Immature natural killer cell (primary cell): ENCODE data around the gene AOPEP. TPM values are rescaled to one million over a fixed set of nuclear protein-coding genes. Genes with fewer than 3 reads are reported as not detected.

ENCODE experiments used
- DNase-seq, 3 donors: peaks; one replicate each; pipeline ENCODE4 v3.0.0; 2022; ENCODE audit warnings: mixed read lengths in 1 of 3
- H3K27ac Mint-ChIP-seq, 6 donors: one replicate each; pipeline ENCODE4 v1.8.0; 2020; ENCODE audit warnings: mixed read lengths in 6 of 6, mild to moderate bottlenecking in 5 of 6, inconsistent platforms in 4 of 6, moderate library complexity in 3 of 6
- H3K27me3 Mint-ChIP-seq, 3 donors: one replicate each; pipeline ENCODE4 v1.8.0; 2020 to 2021; ENCODE audit warnings: low read depth in 3 of 3, mild to moderate bottlenecking in 3 of 3, mixed read lengths in 3 of 3, moderate library complexity in 3 of 3, inconsistent platforms in 1 of 3
- H3K36me3 Mint-ChIP-seq, 3 donors: one replicate each; pipeline ENCODE4 v1.8.0; 2020; ENCODE audit warnings: mixed read lengths in 3 of 3, inconsistent platforms in 2 of 3, mild to moderate bottlenecking in 2 of 3
- H3K4me1 Mint-ChIP-seq, 2 donors: one replicate each; pipeline ENCODE4 v1.8.0; 2020; ENCODE audit warnings: inconsistent platforms in 2 of 2, mild to moderate bottlenecking in 2 of 2, mixed read lengths in 2 of 2, moderate library complexity in 1 of 2
- H3K4me3 Mint-ChIP-seq, 5 donors: one replicate each; pipeline ENCODE4 v1.8.0; 2020; ENCODE audit warnings: mild to moderate bottlenecking in 5 of 5, mixed read lengths in 5 of 5, inconsistent platforms in 3 of 5, moderate library complexity in 3 of 5
- H3K9me3 Mint-ChIP-seq, 6 donors: one replicate each; pipeline ENCODE4 v1.8.0; 2020; ENCODE audit warnings: mild to moderate bottlenecking in 6 of 6, mixed read lengths in 6 of 6, inconsistent platforms in 4 of 6, moderate library complexity in 3 of 6
- polyA plus RNA-seq, 3 donors: library from polyadenylated mRNA; unstranded; fragments of 300-500 nt; fragmentation: Illumina TruSeq; gene quantifications; one replicate each; pipeline ENCODE4 v1.2.3, GENCODE V29; 2021

Gene AOPEP
- polyA plus RNA-seq, 3 donors from 2014 or later, result 4.1 to 6.5 (median 5.2) TPM

DNA sequence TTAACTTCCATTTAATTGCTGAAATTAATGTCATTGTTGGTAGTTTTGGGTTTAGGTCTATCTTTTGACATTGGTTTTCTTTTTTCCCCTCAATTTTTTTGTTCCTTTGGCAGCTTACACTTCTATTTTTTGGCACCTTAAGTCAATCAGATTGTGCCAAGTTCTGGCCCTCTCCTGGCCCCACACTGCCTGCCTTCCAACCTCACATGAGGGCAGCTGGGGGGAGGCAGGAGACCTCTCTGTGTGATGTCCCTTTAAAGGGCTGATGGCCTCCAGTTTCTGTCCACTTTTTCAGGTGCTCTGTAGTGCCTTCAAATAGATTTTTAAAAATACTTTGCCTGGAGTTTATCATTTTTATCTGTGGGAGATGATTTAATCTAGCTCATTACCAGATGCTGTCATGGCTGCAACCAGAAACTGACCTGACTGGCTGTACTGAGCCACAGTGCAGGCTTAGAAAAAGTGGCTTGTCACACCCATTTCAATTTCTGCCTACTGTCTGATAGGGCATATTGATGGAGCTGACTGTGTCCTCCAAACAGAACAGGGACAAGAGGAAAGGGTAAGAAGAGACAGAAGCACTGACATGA is 394.4 kb downstream of the AOPEP start:
- Mint-ChIP-seq H3K4me3 (no peak overlapping the region), H3K4me1 (no peaks in the 10 kb centered on the region)

GRCh38 chr9:95124582-95125367 is 398.3 kb downstream of the AOPEP start:
- no peak overlapping the region for H3K4me3 Mint-ChIP-seq
- H3K36me3 Mint-ChIP-seq, result peaks cover 4 to 15% (median 14%) of the 10 kb centered on the region in 3 donors
- peaks cover 0 to 2% (median 1%) of the 10 kb centered on the region in 3 donors for H3K27me3 Mint-ChIP-seq
- H3K9me3 Mint-ChIP-seq, result no peaks in the 10 kb centered on the region
- H3K4me1 Mint-ChIP-seq, result peaks cover 0 to 2% of the 10 kb centered on the region in 2 donors
- no peak for DNase-seq
- no peak overlapping the region for H3K27ac Mint-ChIP-seq

More for the DNA sequence above, 394.4 kb downstream of the AOPEP start:
- H3K36me3 Mint-ChIP-seq, result peaks cover 4 to 15% (median 15%) of the 10 kb centered on the region in 3 donors
- no peaks in the 10 kb centered on the region for H3K9me3 Mint-ChIP-seq
- DNase-seq, result no peak
- H3K27ac Mint-ChIP-seq, result no peak overlapping the region
- peaks cover 0 to 2% (median 1%) of the 10 kb centered on the region in 3 donors for H3K27me3 Mint-ChIP-seq

GRCh38 chr9:95125652-95126051 is 399.2 kb downstream of the AOPEP start:
- peaks cover 4 to 15% (median 14%) of the 10 kb centered on the region in 3 donors for H3K36me3 Mint-ChIP-seq
- peaks cover 0 to 2% (median 1%) of the 10 kb centered on the region in 3 donors for H3K27me3 Mint-ChIP-seq
- DNase-seq, result no peak
- H3K4me3 Mint-ChIP-seq, result no peak overlapping the region
- no peak overlapping the region for H3K27ac Mint-ChIP-seq
- no peaks in the 10 kb centered on the region for H3K9me3 Mint-ChIP-seq
- H3K4me1 Mint-ChIP-seq, result peaks cover 0 to 2% of the 10 kb centered on the region in 2 donors

GRCh38 chr9:95126739-95127138 is 400.2 kb downstream of the AOPEP start:
- no peak for DNase-seq
- no peaks in the 10 kb centered on the region for H3K9me3 Mint-ChIP-seq
- H3K27ac Mint-ChIP-seq, result no peak overlapping the region

DNA sequence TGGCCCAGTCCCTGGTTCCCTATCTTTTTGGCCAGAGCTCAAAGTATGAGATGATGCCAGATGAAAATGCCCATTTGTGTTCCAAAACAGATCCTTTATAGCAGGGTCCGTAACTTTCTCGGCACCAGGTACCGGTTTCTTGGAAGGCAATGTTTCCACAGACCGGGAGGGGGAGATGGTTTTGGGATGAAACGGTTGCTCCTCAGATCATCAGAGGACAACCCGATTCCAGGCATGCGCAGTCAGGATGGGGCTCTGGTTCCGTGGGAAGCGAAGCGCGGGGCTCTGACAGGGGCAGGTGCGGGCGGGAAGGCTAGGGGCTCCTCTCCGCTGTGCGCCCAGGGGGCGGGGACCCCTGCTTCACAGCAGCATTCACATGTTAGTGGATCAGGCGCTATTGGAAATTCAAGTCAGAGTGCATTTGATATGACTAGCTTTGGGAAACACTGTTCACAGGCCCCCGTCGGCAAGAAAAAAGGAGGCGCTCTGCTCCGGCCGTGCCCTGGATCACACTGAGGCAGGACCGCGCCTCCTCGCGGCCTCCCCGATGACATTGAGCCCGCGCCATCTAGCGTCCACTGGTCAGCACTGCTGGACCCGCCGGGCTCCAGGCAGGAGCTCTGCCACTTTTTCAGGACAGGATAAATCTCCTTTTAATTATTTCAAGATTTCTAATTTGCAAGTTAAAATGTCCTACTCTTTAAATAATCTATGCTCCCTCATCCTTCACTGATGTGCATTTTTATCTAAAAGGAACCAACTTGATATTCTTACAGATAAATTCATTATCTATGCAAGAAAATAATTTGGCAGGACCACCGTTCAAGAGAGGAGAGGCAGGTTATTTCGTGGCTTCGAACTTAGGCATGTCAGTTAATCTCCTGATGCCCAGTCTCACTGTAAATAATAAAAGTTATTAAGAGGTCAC is 401.0 kb downstream of the AOPEP start:
- Mint-ChIP-seq H3K4me1 (peaks cover 0 to 2% of the 10 kb centered on the region in 2 donors), H3K4me3 (peak overlapping the region in 2 of 5 donors; percentile 34 to 56), H3K27me3 (no peaks in the 10 kb centered on the region), H3K9me3 (no peaks in the 10 kb centered on the region), H3K36me3 (peaks cover 0 to 10% (median 9%) of the 10 kb centered on the region in 3 donors), H3K27ac (no peak overlapping the region)
- peak; percentile 43 to 58 (median 52) for DNase-seq

More at GRCh38 chr9:95126739-95127138, 400.2 kb downstream of the AOPEP start:
- H3K4me1 Mint-ChIP-seq, result peaks cover 0 to 2% of the 10 kb centered on the region in 2 donors
- no peak overlapping the region for H3K4me3 Mint-ChIP-seq
- H3K36me3 Mint-ChIP-seq, result peaks cover 4 to 15% (median 14%) of the 10 kb centered on the region in 3 donors
- no peaks in the 10 kb centered on the region for H3K27me3 Mint-ChIP-seq

DNA sequence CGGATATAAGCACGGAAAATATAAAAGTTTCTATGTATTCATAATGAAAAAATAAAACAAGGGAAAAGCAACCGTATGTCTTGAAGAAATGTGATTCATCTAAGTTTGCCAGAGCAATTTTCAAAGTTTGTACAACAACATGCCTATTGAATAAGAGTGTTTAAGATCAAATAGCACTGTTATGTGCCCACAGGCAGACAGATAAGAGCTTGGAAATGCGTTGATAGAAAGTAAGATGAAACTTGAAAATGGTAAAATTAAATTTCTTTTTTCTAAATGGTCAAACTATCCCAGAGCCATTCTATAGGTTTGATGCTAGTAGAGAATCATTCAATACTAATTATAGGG is 401.7 kb downstream of the AOPEP start:
- Mint-ChIP-seq H3K4me1 (peaks cover 0 to 2% of the 10 kb centered on the region in 2 donors), H3K27ac (no peak overlapping the region), H3K36me3 (peaks cover 1 to 9% (median 9%) of the 10 kb centered on the region in 3 donors), H3K4me3 (no peak overlapping the region), H3K27me3 (no peaks in the 10 kb centered on the region), H3K9me3 (no peaks in the 10 kb centered on the region)
- no peak for DNase-seq

DNA sequence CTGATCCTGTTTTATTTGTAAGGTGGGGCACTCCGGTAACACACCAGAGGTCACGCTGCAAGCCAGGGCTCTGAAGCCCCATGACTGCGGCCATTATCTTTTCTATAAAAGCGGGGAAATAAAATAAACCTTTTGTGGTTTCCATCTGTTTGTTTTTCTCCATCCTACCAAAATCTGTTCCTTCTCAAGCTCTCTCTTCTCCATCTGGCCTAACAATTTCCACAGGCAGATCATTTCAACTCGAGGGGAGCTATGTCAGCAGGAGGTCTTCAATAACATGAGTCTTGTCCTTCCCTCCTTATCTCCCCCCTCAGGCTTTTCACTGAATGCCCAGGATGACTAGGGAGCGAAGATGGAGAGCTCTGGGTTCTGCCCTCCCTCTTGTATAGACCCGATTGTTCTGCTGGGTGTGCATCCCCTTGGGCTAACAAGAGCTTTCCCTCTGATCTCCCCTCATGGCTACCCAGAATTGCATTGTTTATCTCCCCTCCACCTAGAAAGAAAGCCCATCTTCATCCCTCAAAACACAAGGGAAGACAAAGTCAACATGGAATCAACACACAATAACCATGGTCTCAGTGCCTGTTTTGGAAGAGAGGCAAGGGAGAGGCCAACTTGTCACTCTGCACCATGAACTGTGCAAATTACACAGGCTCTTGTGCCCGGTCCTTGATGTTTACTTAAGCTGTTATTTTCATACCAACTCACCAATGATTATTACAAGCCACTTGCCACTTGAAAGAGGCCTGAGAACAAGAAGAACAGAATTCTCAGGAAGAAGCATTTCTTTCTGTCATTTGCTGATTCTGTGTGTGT is 403.2 kb downstream of the AOPEP start:
- Mint-ChIP-seq H3K9me3 (no peaks in the 10 kb centered on the region), H3K4me1 (peaks cover 0 to 2% of the 10 kb centered on the region in 2 donors), H3K27ac (no peak overlapping the region), H3K27me3 (no peaks in the 10 kb centered on the region), H3K36me3 (peaks cover 3 to 8% (median 7%) of the 10 kb centered on the region in 3 donors), H3K4me3 (no peak overlapping the region)
- DNase-seq, result no peak

DNA sequence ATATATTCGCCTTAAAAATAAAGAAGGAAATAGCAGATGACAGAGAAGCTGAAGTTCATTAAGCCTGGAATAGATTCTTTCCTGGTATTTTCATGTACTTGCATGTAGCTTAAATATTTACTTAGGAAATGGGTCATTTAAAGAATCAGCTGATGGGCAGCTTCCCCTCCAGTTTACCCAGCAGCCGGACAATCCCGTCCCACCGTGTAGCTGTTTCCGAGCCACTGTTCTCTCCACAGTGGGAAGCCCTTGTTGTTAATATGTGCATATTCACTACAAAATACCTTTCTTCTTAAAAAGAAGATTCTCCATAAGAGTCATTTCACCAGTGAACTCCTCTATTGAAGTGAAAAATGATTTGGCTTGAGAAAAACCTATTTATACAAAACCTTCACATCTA is 404.0 kb downstream of the AOPEP start:
- H3K27ac Mint-ChIP-seq, result no peak overlapping the region
- H3K4me3 Mint-ChIP-seq, result no peak overlapping the region
- no peaks in the 10 kb centered on the region for H3K9me3 Mint-ChIP-seq

DNA sequence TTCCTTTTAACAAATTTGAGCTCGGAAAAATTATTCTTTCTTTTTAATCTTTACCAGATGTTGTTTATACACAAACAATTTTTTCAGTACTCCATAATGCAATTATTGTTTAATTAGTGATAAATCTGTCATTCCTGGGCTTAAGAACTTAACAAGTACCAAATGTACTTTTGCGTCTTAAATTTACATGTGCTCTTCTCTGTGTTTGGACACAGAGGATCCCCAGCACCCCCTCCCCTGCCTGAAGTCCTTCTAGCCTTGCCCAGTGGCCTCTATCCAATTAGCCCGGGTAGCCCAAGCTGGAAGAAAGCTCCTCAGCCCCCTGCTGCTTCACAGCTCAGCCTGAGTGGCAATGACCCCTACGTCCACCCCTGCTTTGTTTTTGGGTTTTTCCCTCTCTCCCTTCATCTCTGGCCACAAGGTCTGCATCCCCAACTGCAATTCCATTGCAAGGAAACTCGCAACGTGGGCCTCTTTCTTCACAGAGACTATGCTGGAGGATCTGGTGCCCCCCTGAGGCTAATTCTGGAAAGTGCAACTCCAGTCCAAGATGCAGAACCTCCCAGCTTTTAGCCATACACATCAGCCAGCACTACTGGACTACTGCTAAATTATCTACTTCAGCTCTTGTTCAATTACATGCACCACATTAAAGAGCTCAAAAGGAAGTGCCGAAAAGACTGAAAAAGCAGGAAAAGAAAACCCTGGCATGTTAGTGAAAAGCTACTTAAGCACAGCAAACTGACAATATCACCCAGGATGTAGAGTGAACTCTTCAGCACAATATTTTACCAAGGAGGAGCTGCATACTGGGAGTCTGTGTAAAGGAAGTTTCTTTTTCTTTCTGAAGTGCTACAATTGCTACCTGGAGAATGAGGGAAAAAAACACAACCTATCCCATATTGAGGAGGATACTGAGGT is 404.8 kb downstream of the AOPEP start:
- Mint-ChIP-seq H3K4me1 (peaks cover 0 to 2% of the 10 kb centered on the region in 2 donors), H3K27ac (no peak overlapping the region)
- peak; percentile 13 to 33 (median 28) for DNase-seq

More for the DNA sequence above, 404.0 kb downstream of the AOPEP start:
- H3K27me3 Mint-ChIP-seq, result no peaks in the 10 kb centered on the region
- H3K36me3 Mint-ChIP-seq, result peaks cover 4 to 14% (median 10%) of the 10 kb centered on the region in 3 donors
- H3K4me1 Mint-ChIP-seq, result peaks cover 0 to 2% of the 10 kb centered on the region in 2 donors
- no peak for DNase-seq

DNA sequence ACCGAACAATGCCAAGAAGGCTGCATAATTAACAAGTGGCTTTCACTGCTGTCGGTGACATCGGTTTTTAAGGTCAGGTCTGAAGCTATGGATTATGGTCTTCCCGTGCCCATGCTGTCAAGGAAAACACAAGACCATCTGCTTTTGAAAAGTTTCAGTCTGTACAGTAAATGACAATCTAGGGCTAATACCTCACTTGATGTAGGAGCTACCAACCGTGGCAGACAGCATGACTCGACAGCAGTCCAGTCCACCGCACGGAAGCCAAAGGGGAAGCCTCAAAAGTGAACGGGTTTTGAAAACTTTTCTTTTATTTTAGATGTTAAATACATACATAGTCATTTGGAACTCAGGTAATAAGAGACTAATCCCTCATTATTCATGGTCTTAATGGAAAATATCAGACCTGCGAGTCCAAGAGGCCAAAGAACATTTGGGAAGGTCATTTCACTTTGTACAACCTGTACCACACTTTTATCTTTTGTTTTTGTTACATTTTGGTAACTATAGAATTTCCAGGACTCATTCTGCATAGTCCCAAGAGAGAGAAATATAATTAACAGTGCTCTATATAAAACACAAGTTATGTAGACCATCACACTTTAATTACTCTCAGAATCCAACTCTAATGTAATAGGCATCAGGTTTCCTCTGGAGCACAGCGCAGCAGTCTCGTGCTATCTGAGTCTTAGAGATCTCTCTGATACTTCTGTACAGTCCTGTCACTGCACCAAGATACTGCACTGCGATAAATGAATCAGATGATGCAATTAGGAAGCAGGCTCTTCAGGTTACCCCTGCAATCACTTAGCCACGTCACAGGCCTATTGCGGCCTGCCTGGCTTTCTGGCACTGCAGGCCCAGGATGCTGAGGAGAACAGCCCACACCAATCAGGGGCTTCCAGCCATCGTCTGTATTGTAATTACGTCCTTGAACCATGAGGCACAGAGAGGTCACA is 406.1 kb downstream of the AOPEP start:
- Mint-ChIP-seq H3K4me1 (peaks cover 0 to under 1% of the 10 kb centered on the region in 2 donors), H3K36me3 (peaks cover 7 to 14% (median 10%) of the 10 kb centered on the region in 3 donors), H3K4me3 (no peak overlapping the region), H3K27ac (no peak overlapping the region), H3K27me3 (no peaks in the 10 kb centered on the region), H3K9me3 (no peaks in the 10 kb centered on the region)
- no peak for DNase-seq

More for the DNA sequence above, 404.8 kb downstream of the AOPEP start:
- no peak overlapping the region for H3K4me3 Mint-ChIP-seq
- H3K27me3 Mint-ChIP-seq, result no peaks in the 10 kb centered on the region
- H3K9me3 Mint-ChIP-seq, result no peaks in the 10 kb centered on the region
- peaks cover 4 to 14% (median 10%) of the 10 kb centered on the region in 3 donors for H3K36me3 Mint-ChIP-seq

DNA sequence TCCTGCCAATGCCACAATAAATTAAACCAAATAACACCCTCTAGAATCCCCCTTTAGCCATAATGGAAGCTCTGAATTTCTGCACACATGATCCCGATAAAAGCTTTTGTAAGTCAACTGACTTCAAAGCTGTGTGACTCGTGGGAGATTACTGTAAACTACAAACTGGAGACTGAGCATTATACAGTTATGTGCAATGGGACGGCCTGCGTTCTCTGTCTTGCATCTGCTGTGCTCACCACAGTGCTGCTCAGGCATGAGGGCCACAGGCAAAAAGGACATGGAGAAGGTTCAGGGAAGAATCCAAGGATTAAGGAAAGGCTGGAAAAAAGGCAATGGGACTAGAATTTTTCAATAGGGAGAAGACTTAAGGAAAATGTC is 406.8 kb downstream of the AOPEP start:
- H3K9me3 Mint-ChIP-seq, result no peaks in the 10 kb centered on the region
- no peak overlapping the region for H3K27ac Mint-ChIP-seq
- no peaks in the 10 kb centered on the region for H3K27me3 Mint-ChIP-seq
- H3K36me3 Mint-ChIP-seq, result peaks cover 7 to 14% (median 10%) of the 10 kb centered on the region in 3 donors
- H3K4me3 Mint-ChIP-seq, result no peak overlapping the region
- DNase-seq, result no peak
- H3K4me1 Mint-ChIP-seq, result no peaks in the 10 kb centered on the region
